Ovary (tissue), 3 donors: ENCODE measurements around the gene CPOX.

ENCODE experiments used
- CTCF ChIP-seq, 3 donors: fragments of 450-650 bp in 2 of 3; fragments of 200-600 bp in 1 of 3; IDR thresholded peaks; one replicate each; pipeline versions ENCODE4 v1.5.1 to v1.8.0; 2016 to 2022; ENCODE audit warnings: antibody characterized with exemption in 3 of 3, mild to moderate bottlenecking in 1 of 3
- EP300 ChIP-seq: sonication (generic); formaldehyde crosslinking; IDR thresholded peaks from one replicate; pipeline ENCODE4 v1.6.1; 2017; ENCODE audit warnings: antibody characterized with exemption
- POLR2A ChIP-seq: fragments of 450-650 bp; IDR thresholded peaks from one replicate; pipeline ENCODE4 v1.6.1; 2017; ENCODE audit warnings: antibody characterized with exemption, mild to moderate bottlenecking, moderate library complexity
- donor health status: DM: no; HTN: no; CAD: no.

DNA sequence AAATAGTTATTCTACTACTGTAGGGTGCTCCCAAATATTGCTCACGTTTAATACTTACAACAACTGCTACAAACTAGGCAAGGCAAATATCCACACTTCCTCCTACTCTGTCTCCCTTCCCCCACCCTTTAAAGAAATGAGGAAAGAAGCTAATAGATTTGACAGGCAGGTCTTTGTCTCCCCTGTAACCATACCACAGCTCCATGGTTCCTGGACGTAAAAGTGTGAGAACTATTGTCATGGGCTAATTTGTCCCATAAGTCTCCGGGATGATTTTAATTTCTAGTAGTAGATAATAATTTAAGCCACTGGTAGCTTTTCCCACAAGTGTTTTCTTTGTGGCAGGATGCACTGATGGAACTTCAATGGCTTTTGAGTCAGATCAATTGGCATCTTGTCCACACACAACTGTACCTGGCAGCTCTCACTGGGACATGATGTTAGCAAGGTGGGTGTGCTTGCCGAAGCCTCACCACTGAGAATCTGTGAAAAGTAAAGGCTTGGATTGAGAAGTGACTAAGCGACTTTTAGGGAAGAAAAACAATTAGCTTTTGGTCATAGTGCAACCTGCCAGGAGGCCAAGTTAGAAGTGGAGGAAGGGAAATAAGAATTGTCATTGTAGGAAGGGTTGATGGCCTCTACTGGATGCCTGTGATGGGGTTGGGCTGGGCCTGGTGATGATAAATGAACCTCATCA, 1.4 kb upstream of the CPOX start:
- TF ChIP-seq CTCF (IDR thresholded peaks at IDR 0.05): no peak
- no peak for TF ChIP-seq EP300
- TF ChIP-seq POLR2A: no peak
